Embryonic facial prominence (tissue), 1 donor: Measurements from ENCODE around the gene OOSP4B.
"Not testable (repeated sequence)": the region's sequence is repeated elsewhere in the genome, so short reads cannot be mapped to it uniquely, and the experiment has no call there.

Experiments used
- DNase-seq: peaks from one replicate; pipeline ENCODE4 v3.0.0-alpha.2; 2016; ENCODE audit errors: extremely low spot score

OOSP4B gene

GRCh38 chr11:60016881-60017280 is at the start of gene OOSP4B:
OOSP4B (plus strand) TSS chr11:60017181.
- DNase-seq, result no peak

DNA sequence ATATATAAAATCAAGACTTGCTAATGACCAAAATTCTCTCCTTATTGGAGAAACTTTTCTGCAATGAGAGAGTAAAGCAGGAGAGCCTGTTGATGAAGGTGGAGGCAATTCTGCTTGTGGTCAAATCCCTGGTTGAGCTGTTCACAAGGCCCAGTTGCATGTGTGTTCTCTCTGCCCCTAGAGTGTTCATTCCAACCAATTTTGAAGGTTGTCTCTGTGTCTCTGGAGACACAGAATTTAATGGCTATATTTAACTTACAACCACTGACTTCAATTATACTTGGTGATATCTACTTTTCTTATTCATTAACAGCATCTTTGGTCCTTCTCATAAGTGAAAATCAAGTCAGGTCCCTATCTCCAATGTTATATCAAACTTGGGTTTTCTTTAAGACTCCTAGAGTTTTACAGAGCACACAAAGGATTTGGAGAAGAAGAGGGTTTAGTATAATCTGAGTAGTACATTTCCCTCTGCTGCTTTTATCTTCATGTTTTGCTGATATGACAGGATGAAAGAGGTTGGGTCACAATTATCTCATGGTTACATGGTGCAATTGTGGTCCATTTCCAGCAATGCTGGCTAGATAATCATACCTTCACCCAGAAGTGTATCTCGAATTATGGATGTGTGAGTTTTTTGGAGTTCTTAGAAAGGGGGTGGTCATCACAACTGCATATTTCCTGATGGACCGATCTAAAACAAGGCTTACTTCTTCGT is 49.1 kb upstream of the OOSP4B start:
- DNase-seq, result no peak

GRCh38 chr11:59968395-59968783 is 48.6 kb upstream of the OOSP4B start:
- DNase-seq, result no peak

DNA sequence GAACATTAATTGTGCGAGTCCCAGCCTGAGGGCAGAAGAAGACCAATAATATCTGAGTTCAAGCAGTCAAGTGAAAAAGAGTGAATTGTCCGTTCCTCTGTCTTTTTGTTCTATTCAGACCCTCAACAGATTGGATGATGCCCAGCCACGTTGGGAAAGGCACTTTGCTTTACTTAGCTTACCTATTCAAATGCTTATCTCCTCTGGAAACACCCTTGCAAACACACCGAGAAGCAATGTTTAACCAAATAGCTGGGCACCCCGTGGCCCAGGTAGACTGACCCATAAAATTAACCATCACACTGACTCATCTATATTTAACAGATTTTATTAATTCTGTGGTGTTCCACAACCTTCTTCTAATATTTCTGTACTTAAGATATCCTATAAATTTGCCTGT is 43.9 kb upstream of the OOSP4B start:
- DNase-seq, result no peak

GRCh38 chr11:59981106-59981770 is 35.7 kb upstream of the OOSP4B start:
- no peak for DNase-seq

DNA sequence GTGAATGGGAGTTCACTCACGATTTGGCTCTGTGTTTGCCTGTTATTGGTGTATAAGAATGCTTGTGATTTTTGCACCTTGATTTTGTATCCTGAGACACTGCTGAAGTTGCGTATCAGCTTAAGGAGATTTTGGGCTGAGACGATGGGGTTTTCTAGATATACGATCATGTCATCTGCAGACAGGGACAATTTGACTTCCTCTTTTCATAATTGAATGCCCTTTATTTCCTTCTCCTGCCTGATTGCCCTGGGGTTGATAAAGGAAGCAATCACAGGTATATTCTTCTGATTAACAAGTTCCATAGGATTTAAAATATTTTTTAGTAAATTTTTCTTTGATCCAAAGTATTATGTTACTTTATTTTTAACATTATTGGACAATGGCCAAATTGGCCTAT is 34.9 kb upstream of the OOSP4B start:
- DNase-seq, result not testable (repeated sequence)

DNA sequence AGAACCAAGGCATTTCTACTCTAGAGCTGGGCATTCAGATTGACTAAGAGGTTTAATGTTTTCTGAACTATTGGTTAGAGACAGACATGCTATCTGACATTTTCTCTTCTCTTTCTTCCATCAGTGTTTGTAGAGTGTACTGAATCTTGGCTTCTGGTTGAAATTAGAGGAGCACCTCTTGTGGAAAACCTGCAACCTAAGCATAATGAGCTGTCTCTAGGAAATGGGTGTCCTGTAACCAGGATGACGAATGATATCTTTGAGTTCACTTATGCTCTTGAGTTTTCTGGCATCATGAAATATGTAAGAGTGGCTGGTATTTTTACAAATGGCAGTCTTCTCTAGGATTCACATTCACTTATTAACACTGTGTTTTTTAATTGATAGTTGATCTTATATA is 33.8 kb upstream of the OOSP4B start:
- no peak for DNase-seq

- DNase-seq, result no peak
Measured at GRCh38 chr11:59984368-59984767, 32.6 kb upstream of the OOSP4B start.

DNA sequence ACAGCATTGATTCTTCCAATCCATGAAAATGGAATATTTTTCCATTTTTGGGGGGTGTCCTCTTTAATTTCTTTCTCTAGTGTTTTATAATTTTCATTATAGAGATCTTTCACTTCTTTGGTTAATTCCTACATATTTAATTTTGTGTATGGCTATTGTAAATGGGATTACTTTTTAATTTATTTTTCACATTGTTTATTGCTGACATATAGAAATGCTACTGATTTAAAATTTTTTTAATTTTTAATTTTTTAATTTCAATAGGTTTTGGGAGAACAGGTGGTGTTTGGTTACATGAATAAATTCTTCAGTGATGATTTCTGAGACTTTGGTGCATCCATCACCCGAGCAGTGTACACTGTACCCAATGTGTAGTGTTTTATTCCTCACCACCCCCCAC is 26.6 kb upstream of the OOSP4B start:
- DNase-seq, result no peak

GRCh38 chr11:59992425-59992824 is 24.6 kb upstream of the OOSP4B start:
- no peak for DNase-seq

GRCh38 chr11:59997800-59998199 is 19.2 kb upstream of the OOSP4B start:
- no peak for DNase-seq

GRCh38 chr11:59999691-60000090 is 17.3 kb upstream of the OOSP4B start:
- DNase-seq, result no peak

DNA sequence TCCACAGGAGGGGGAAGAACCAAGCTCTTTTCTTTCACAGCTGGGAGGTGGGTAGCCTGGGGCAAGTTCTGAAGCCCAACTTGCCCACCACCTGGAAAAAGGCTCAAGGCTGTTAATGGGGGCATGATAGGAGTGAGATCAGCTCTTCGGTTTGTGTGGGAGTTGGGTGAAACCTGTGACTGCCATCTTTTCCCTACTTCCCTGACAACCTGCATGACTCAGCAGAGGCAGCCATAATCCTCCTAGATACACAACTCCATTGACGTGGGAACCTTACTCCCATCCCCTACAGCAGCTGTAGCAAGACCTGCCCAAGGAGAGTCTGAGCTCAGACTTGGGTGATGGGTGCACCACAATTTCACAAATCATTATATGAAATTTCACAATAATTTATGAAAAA is 13.3 kb upstream of the OOSP4B start:
- DNase-seq, result no peak

- no peak for DNase-seq
Measured at GRCh38 chr11:60005360-60005759, 11.6 kb upstream of the OOSP4B start.

GRCh38 chr11:60018058-60018457 is 1.1 kb downstream of the OOSP4B start:
- DNase-seq, result no peak

- not testable (repeated sequence) for DNase-seq
Measured at GRCh38 chr11:60020376-60020775, 3.4 kb downstream of the OOSP4B start.

DNA sequence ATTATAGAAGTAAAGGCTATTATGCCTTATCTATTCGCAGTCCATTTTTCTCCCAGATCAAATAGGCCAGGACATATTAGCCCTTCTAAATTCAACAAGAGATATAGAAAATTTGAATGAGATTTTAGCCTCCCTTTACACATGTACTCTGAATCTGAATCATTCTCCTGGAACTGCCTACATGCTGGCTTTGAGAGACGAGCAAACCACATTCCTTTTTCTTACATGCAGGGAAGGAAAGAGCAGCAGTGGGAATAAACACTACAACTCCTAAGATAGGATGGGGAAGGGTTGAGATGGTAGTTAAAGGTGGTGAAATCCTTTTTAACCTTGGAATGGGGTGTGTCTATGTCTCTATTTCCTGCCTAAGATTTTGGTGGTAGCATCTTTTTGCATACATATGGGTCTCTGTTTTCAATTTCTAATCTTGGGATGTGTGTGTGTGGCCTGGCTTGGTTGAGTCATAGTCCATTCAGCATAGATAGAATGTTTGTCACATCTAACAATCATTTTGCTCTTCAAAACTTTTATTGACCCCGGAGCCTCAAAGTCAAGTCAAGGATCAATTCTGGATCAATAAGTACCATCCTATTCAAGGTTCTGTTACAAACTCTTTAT is 12.1 kb downstream of the OOSP4B start:
- no peak for DNase-seq

DNA sequence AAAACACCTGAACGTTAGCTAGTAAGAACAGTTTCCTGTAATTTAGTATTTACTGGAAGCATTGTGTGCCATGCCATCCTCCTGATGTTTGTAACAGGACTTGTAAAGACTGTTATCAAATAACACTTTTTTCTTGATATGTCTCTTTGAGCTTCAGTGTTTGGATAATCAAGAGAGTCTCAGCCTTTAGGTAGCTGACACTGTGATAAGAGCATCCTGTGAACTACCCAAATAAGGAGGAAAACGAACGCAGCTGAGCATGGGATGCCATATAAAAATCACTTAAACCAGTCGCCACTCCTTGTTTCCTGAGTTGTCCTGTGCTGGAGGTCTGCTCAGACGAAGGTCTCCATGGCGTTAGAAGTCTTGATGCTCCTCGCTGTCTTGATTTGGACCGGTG is 23.1 kb downstream of the OOSP4B start, which contains the start of gene OOSP2:
OOSP2 (plus strand) TSS at position 301 of the 400 bp plus-strand sequence; CDS start at position 352, 51 bp downstream.
- DNase-seq, result no peak

DNA sequence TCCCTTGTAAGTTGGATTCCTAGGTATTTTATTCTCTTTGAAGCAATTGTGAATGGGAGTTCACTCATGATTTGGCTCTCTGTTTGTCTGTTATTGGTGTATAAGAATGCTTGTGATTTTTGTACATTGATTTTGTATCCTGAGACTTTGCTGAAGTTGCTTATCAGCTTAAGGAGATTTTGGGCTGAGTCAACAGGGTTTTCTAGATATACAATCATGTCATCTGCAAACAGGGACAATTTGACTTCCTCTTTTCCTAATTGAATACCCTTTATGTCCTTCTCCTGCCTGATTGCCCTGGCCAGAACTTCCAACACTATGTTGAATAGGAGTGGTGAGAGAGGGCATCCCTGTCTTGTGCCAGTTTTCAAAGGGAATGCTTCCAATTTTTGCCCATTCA is 33.4 kb downstream of the OOSP4B start:
- not testable (repeated sequence) for DNase-seq

DNA sequence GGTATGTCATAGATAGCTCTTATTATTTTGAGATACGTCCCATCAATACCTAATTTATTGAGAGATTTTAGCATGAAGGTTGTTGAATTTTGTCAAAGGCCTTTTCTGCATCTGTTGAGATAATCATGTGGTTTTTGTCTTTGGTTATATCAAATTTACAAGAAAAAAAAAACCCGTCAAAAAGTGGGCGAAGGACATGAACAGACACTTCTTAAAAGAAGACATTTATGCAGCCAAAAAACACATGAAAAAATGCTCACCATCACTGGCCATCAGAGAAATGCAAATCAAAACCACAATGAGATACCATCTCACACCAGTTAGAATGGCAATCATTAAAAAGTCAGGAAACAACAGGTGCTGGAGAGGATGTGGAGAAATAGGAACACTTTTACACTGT is 33.9 kb downstream of the OOSP4B start:
- not testable (repeated sequence) for DNase-seq

DNA sequence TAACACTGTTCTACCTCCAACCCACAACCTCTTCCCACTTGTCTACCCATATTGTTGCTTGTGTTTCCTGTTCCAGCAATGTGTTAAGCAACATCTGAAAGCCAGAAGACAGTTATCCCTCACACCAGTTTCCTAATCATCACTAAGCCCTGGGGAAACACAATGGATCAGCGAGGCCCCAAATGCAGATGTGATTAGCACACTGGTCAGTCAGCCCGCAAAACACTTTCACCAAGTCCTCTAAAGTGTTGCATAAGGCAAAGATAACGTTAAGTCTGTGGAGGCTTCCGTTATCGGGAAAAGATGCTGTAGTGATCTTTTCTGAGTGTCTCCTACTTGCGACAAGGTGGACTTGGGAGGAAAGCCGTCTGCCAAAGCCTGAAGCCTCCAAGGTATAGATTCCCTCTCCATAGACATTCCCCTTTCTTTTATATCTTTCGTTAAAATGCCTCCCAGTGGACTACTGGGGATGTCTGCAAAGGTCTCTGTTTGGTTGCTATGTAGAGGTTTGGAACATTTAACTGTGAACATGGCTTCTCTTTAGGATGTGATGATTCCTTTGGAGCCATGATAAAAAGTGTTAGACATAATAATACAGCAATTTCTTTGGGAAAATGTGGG is 39.5 kb downstream of the OOSP4B start, which contains the start of gene MS4A3:
MS4A3 (plus strand) TSS at position 317 of the 621 bp plus-strand sequence. CDS start 4,496 bp downstream, outside the sequence.
- DNase-seq, result no peak

DNA sequence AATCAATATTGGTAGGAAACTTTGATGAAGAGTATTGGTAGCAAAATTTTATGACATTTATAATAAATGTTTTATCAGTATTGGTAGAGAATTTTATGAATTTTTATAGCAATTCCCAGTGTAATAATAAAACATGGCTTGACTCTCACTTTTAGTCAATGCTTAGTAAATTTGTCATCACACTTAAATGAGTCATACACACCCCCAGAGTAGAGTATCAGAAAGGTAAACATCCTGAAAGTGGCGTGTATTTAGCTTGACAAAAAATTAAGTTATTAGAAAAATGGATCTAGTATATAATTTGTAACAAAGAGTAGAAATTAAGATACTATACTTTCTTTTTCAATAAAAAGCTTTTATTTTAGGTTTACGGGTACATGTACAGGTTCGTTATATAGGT is 42.1 kb downstream of the OOSP4B start:
- no peak for DNase-seq
